DMS79 treated with DMSO at 0.1 percent for 48 hours (cell line): ENCODE results near the gene INO80.
"Not testable (repeated sequence)": the region's sequence is repeated elsewhere in the genome, so short reads cannot be mapped to it uniquely, and the experiment has no call there.

Experiments
- DNase-seq: peaks from one replicate; lab custom pipeline; 2025; lab: John Stamatoyannopoulos, UW

INO80 gene

DNA sequence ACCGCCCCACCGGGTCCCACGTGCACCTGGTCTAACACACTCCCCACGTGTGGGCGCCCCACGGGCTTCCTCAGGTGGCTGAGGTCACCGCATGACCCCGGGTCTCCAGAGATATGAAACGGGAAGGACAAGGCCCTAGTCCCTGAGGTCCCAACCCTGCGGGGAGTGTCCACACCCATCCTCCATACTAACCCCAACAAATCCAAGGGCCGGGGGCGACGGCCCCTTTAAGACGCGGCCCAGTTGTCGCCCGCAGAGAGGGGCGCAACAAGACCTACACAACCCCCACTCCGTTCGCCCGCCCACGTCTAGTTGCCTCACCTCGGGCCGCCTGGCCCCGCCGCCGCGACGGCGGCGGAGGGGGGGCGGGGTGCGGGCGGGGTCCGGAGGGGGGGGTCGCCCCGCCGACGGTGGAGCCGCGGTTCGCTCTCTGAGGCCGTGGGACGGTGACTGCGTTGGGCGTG lies 396 bp downstream of the INO80 start:
- DNase-seq: peak; percentile 5

DNA sequence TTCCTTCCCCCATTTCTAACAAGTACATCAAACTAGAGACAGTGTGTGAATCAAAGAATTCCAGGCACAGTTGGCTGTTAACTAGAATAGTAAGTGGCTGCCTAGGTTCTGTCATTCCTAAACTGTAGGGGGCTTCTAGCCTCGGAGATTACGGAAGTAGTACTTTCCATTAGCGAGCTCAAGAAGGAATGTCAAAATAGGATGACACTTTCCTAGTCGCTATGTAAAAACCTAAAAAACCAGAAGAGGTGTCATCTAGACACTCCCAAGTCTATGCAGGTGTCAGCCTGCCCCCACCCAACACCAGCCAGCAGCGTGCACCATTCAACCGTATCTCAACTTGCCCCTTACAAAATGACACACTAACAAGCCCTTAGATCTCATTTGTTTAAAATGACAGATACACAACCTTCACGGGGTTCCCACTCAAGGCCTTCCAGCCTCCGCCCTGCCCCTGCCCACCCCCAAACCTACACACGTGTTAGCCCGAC lies 874 bp downstream of the INO80 start:
- DNase-seq: no peak

DNA sequence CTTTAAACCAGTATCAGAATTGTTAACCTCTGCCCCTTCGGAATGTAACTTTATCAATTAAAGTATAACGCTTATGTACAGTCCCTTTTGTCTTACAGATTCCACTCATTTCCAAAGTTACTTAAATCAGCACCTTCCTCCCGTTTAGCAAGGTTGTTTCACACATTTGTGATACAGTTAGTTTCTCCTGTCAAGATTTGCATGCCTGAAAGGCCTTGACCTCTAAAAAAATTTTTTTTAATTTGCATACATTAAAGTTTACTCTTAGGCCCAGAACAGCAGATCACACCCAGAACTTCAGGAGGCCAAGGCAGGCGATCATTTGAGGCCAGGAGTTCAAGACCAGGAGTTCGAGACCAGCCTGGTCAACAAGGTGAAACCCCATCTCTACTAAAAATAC lies 9.1 kb downstream of the INO80 start:
- DNase-seq: no peak

DNA sequence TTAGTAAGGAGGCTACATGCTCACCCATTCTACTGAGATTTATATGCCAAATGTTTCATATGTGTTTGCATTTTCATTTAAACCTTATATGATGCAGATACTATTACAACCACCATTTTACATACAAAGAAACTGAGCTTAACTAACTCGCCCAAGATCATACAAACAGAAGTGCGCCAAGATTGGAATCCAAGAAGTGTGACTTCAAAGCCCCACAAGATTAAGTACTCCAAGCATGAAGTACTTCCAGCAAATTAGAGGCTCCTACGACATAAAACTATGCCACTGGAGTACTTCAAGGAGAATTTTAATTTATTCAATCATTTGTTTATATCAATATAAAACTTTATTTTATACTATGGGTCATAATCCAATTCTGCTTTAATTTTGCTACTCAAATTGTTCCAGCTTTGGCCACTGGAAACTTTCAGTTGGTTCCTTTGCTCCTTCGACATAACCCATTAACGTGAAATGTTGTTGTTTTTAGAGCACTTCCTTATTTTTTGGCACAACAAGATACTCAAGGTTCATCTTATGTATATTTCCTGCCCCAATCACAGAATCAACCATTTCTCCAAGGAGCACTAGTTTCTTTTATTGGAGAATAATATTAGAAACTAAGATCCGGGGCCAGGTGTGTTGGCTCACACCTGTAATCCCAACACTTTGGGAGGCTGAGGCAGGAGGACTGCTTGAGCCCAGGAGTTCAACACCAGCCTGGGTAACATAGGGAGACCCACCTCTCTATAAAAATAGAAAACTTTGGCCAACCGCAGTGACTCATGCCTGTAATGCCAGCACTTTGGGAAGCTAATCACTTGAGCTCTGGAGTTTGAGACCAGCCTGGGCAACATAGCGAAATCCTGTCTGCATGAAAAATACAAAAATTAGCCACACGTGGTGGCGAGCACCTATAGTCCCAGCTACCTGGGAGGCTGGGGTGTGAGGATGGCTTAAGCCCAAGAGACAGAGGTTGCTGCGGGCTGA lies 10.4 kb downstream of the INO80 start:
- no peak for DNase-seq

DNA sequence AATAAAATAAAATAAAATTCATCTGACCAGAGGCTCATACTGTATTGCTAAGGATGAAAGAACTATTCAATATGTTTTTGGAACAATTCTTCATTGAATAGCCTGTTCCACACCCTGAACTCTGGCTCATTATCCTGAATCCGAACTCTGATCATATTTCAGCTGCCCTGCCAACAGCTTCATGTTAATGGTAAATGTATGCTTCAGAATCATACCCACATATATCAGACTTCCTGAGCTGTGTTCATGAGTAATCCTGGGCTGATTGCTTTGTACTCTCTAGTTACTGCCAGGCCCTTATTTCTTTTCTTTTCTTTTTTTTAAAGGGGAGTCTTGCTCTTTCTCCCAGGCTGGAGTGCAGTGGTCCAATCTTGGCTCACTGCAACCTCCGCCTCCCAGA lies 11.8 kb downstream of the INO80 start:
- no peak for DNase-seq

DNA sequence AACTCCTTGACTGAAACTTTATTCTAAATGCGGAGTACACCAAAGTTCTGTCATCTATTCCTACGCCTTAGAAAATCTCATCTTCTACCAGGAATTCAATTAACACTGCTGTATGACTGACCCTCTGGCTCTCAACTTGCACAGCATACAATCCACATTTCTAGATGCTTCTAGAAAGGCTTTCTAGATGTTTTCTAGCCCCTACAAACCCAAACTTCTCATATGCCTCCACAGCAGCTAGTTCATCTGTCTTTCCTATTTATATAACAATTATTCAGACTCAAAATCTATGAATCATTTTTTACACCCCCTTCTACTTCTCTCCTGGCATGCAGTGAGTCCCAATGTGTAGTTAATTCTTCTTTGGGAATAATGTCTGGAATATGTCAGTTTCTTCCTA lies 13.2 kb downstream of the INO80 start:
- no peak for DNase-seq

DNA sequence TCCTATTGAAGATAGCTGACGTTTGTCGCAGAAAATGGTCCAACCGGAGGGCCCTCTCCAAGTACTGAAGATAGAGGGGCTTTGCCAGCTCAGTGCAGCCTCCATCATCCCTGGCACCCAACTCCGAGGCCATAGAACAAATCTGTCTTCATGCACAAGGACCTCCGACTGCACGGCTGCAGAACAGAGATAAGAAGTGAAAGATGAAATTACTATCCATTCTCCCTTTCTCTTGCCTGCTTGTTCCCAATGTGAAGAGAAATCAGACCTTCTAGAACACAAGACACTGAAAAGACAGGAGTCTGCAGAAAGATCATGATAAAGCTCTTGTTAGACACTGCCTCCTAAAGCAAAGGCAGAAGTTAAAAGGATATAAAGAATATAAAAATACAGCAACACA lies 19.9 kb downstream of the INO80 start:
- DNase-seq: no peak

DNA sequence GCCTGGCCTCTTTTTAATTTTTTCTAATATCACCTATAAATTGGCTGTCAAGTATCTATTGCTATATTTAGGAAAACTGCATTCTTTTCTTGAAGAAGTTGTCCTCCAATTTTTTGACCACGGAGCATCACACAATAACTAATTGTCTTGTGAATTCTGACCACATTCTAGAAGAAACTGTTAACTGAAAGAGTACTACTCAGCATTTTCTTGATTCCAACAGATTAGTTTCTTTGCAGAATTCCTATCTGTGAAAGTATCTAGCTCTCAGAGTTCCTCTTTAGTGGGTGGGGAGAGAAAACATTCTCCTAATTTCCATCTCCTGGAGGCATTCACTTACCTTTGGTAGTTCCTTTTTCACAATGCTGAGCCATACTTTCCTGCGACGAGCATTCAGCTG lies 31.1 kb downstream of the INO80 start:
- no peak for DNase-seq

DNA sequence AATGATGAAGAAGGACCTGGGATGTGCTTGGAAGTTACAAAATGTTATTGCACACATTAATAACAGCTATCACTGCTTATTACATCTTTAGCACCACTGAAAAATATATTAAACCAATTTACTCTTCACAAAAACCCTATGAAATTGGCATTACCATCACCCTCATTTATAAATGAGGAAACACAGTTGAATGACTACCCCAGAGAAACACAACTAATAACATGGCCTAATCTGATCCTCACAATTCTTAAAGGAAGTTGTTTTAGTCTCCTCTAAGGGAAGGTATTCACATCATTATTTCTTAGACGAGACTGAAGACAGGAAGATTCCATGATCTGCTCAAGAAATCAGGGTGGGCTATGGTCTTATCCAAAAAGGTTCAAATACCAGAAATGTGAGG lies 35.9 kb downstream of the INO80 start:
- DNase-seq: no peak

DNA sequence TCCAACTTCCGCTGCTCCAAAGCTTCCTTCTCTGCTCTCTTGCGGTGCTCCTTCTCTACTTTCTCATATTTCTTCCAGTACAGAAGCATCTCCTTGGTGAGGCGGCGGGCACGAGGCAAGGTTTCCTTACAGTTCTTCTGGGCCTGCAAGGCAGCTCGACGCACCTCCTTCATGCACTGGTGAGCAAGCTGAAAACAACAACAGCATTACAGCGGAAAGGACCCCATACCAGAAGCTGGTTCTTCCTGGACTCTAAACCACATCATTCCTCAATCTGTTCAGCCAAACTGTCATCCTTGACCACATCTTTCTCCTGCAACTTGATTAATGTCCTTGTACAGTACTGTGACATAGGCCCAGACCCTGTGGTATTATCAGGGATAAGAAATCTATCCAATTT lies 36.4 kb downstream of the INO80 start:
- no peak for DNase-seq

DNA sequence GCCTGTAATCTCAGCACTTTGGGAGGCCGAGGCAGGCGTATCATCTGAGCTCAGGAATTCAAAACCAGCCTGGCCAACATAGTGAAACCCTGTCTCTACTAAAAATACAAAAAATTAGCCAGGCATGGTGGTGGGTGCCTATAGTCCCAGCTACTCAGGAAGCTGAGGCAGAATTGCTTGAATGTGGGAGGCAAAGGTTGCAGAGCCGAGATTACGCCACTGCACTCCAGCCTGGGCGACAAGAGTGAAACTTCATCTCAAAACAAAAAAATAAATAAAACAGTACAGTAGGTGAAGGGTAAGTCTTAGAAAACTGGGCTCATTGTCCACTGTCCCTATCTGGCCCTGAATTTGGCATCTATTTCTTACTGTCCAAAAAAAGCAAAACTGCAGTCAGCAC lies 37.2 kb downstream of the INO80 start:
- DNase-seq: not testable (repeated sequence)

DNA sequence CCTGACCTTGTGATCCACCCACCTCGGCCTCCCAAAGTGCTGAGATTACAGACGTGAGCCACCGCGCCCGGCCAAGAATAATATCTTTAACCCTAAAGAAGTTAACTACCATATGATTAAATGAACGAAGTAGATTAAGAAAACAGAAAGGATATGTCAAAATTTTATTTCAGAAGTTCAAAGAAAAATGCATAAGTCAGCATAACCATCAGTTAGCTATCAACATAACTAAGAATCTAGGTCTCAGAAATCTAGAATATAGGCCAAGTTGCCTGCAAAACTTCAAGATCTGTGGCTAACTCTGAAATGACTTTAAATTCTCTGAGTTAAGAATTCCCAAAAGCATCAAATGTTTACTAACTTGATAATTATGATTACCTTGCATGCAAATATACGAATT lies 38.0 kb downstream of the INO80 start:
- no peak for DNase-seq

DNA sequence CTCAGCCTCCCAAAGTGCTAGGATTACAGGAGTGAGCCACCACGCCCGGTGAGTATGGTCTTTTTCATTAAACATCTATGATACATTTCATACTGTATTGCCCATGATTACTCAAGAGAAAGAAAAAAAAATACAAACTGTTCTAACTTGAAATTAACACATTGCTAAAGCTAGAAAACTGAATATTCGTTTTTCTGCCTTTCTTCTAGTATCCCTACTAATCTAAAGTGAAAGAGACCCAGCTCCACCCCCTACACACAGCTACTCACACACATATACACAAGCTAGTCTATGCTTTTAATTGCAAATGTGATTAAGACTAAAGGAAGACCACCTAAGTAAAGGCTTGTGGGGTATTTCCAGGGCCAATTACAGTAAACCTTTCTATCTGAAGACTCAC lies 43.1 kb downstream of the INO80 start:
- no peak for DNase-seq

DNA sequence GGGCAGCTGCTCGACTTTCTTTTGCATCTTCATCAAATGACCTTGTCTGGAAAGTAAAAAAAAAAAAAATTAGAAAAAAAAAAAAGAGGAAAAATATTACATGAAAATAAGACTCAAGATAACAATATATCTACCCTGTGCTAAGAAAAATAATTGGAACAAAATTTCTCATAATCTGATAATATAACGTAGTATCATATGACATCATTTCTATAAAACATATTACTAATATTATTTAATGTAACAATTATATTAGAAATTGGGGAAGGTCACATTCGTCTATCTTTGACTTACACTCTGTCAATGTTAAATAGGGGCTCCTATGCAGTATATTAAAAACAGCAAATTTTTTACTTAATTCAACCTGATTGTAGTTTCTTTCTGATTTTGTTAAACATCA lies 44.1 kb downstream of the INO80 start:
- no peak for DNase-seq

DNA sequence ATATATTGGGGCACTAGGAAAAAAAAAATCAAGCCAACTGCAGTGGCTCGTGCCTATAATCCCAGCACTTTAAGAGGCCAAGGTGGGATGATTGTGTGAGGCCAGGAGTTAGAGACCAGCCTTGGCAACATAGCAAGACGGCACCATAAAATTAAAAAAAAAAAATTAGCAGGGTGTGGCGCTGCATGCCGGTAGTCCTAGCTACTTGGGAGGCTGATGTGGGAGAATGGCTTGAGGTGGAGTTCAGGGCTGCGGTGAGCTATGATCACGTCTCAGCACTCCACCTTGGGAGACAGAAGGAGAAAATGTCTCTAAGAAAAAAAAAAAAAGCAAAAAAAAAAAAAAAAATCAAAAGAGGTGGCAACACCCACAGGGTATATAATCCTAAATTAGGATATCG lies 49.6 kb downstream of the INO80 start:
- DNase-seq: no peak

DNA sequence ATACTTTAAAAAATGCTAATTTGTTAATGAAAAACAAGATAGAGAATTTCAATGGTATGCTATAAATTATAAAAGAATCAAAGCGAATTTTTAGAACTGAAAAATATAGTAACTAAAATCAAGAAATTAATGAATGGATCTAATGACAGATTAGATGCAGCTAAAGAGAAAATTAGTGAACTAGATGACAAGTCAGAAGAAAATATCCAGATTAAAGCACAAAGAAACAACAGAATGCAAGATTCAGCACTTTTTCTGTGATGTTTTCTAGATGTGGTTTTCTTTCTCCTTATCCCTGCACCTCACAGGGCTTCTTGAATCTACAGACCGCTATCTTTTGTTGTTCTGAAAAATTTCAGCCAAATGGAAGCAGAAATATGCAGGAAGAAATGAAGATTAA lies 54.4 kb downstream of the INO80 start:
- no peak for DNase-seq

DNA sequence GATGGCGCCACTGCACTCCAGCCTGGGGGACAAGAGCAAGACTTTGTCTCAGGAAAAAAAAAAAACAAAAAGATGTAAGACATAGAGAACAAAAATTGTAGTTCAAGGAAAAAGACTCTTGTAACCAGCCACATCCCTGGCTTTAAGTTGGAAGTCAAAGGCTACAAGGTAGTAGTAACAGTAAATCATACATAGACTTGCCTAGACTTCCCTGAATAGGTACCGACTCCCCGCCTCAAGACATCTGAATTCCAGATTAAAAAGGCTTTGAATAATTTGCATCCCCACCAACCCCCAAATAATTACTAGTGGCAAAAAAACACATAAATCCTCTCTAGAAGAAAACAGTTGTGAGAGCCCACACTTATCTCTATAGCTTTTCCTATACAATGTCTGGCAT lies 55.6 kb downstream of the INO80 start:
- DNase-seq: no peak

DNA sequence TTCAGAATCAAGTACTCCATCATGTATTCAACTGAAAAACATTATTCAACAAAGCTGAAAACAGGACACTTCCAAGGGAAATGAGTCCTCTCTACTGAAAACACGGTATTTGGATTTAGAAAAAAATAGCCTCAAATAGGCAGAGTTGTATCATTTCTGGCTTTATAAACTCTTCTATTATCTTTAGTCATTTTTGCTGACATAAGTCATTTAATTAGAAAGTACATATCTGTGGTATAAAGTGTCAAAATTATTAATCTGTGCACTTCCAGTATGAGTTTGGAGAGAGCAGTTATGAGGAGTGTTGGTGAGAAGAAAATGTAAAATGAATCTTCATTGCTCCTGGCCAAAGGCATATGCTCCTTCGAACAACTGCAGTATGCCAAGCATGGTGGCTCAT lies 59.3 kb downstream of the INO80 start:
- no peak for DNase-seq

DNA sequence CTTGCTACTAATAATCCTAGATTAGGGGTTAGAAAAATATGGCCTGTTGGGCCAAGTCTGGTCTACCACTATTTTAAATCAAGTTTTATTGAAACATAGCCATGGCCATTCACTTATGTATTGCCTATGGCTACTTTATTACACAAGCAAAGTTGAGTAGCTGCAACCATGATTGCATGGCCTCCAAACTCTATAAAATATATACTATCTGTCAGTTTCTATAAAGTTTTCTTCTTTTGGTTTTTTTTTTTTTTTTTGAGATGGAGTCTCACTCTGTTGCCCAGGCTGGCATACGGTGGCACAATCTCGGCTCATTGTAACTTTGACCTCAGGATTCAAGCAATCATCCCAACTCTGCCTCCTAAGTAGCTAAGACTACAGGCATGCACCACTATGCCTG lies 60.4 kb downstream of the INO80 start:
- DNase-seq: no peak

DNA sequence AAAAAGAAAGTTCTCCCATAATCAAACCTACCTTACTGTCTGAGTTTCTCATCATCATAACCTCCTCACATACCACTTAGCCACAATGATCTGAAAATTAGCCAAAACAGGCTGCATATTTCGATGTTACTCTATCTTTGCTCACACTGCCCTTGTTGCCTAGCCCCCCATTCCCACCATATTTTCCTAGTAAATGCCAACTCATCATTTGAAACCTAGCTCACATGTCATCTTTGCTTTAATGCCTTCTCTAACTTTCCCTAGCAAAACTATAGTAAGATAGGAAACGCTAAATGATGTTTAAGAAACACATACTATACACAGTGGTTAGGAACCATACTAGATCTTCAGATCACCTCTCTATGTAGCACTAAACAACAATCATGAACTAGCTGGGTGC lies 64.9 kb downstream of the INO80 start:
- no peak for DNase-seq

DNA sequence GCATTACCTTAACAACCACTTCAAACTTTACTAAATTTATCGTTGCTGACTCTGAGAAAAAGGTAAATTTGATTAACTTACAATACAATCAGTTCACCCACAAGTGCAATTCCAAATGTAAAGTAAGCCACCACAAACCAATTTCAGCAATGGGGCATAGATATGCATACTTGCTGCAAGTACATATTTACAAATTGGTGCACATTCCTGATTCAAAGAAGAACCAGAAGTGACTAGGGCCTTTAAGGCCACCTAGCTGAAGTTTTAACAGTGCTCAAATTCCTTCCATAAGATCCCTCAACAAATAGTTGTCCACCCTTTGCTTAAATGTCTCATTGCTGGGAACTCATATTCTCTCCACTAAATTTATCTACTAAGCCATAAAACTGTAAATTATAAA lies 67.2 kb downstream of the INO80 start:
- no peak for DNase-seq

DNA sequence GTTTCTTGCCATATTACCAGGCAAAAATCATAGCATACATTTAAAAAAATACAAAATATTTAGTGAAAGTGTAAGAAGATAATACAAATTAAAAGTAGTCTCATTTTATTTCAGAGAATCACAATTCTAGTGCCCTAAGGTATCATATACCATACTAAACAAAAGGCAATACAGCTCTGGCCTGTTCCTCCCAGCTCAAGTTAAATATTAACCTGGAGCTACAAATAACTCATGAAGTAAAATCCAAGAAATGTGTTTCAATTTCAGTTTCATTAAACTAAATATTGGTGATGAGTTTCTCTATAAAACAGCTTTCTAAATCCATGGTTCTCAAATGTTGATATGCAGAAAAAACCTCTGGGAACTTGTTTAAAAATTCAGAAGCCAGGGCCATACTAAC lies 67.7 kb downstream of the INO80 start:
- no peak for DNase-seq

DNA sequence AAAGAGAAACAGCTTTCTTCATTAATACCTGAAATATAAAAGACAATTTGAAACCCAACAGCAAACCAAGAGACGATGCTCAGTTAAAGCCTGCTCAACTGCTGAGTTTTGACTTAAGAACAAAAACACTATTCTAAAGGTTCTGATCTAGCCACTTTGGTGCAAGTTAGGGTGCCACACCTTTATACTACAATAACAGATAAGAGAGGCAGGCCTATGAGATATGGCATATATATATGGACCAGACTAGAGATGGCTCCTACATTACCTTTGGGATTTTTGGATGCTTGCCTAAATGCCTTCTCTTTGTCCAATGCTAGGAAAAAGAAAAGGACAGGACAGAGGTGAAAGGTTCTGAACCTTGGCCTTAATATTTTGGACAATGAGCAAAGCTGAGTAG lies 68.6 kb downstream of the INO80 start:
- no peak for DNase-seq
